GM12874 (cell line): Measurements from ENCODE around the gene LMO4.

Experiments
- TF ChIP-seq, protein P1 (sequence below): IDR thresholded peaks from 2 replicates; pipeline ENCODE4 v1.5.1; 2011; ENCODE audit warnings: low read depth, mild to moderate bottlenecking, control low read depth, low read length, moderate library complexity; ENCODE audit not compliant: insufficient read depth

Gene LMO4

DNA sequence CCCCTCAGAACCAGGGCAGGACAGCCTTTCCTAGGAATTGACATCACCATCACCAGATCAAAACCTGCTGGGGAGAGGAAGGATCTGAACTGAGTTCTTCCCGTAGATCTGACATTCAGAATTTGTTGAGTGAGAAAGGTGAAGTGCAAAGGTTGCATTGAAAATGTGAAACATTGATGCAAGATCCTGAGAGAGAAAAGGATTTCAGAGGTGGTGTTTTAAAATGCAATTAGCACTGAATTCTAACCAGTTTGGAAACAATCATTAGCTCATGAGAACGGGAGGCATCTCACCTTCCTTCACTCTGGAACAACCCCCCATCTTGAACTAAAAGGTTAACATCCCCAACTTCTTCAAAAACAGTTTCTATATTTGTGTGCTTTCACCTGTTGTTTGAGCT lies 20.4 kb downstream of the LMO4 start:
- TF ChIP-seq, protein P1, sequence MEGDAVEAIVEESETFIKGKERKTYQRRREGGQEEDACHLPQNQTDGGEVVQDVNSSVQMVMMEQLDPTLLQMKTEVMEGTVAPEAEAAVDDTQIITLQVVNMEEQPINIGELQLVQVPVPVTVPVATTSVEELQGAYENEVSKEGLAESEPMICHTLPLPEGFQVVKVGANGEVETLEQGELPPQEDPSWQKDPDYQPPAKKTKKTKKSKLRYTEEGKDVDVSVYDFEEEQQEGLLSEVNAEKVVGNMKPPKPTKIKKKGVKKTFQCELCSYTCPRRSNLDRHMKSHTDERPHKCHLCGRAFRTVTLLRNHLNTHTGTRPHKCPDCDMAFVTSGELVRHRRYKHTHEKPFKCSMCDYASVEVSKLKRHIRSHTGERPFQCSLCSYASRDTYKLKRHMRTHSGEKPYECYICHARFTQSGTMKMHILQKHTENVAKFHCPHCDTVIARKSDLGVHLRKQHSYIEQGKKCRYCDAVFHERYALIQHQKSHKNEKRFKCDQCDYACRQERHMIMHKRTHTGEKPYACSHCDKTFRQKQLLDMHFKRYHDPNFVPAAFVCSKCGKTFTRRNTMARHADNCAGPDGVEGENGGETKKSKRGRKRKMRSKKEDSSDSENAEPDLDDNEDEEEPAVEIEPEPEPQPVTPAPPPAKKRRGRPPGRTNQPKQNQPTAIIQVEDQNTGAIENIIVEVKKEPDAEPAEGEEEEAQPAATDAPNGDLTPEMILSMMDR, result no peak

DNA sequence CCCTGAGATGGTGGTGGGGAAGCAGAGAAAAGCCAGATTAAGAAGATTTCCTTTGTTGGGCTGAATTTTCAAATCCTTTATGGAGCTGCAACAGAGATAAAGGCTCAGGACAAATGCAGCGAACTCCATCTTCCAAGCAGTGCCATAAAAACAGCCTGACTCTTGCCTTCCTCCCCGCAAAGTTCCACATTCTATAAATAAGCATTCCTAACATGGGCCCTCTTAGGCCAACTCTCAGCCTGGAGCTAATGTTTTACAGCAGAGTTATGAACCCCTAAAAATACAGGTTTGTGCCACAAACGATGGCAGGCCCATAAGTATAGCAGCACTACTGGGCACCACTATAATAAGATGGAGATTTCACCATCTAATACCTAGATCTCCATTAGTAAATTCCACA lies 27.2 kb downstream of the LMO4 start:
- TF ChIP-seq, protein P1, result no peak

DNA sequence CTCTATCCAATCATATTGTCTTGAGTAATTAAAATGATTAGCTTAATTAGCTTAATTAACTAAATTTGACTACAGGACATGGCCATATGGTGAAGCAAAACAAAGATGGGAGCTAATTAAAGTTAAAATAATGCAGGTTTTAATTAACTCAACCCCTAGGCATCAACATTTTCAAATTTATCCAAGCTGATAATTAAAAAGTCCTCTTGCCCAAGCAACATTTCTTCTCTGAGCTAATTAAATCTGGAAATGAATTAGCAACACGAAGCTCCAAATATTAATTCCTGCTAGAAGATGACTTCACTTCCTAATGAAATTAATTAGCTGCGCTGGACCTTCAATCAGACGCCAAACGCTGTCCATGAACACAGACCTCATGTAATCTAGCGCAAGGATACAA lies 27.9 kb downstream of the LMO4 start:
- TF ChIP-seq, protein P1, result no peak

DNA sequence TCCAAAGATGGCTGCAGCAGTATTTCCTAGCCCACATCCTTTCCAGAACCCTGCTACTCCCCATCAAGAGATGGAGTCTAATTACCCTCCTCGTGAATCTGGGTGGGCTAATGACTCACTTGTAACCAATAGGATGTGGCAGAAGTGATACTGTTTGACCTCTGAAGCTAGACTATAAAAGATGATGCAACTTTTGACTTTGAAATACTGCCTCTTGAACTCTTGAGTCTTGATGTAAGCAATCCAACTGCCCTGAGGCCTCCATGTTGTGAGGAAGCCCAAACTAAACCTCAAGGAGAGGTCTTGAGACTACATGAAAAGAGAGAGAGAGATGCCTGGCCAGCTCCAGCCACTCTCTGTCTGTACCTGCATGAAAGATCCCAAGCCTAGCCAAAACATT lies 29.5 kb downstream of the LMO4 start:
- TF ChIP-seq, protein P1, result no peak

DNA sequence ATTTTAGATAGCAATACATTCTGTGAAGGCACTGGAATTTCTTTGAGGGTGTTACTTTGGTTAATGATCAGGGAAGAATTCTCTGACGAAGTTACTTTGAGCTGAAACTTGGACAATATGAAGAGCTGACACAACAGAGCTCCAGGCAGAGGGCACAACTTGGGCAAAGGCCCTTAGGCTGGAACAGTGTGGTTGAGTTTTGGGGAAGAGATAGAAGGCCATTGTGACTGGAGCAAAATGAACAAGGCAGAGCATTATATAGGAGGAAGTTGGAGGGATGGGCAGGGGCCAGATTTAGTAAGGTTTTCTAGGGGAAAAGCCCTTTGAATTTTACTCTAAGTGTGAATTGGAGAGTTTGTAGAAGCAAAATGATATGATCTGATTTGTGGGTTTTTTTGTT lies 30.9 kb downstream of the LMO4 start:
- TF ChIP-seq, protein P1, result no peak

DNA sequence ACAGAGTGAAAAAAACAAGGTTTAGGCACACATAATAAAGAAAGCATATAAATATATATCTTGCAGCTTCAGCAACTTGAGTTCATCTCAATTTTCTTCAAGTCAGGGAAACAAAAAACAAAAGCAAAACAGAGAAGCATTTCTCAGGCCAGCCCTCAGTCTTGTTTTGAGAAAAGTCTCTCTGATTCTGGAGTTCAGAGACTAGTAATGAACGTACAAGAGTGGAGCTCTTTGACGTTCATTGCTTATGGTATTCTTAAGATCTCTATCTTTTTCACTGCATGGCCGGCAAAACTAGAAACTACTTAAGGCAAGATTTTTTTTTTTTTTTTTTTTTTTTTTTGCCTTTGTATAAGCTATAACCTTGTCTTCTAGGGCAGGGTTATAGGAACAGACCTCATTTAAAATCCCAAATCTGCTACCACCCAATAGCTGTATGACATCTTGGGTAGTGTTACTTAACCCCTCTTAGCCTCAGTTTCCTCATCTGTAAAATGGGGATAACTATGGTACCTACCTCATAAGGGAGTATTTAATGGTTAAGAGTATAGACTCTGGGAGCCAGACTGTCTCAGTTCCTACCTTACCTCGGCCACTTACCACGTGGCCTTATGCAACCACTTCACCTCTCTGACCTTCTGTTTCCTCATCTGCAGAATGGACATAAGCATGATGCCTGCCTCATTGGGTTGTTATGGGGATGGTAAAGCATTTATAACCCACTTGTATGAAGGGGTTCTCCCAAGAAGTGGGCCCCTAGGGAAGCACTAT lies 33.6 kb downstream of the LMO4 start:
- TF ChIP-seq, protein P1, result no peak

DNA sequence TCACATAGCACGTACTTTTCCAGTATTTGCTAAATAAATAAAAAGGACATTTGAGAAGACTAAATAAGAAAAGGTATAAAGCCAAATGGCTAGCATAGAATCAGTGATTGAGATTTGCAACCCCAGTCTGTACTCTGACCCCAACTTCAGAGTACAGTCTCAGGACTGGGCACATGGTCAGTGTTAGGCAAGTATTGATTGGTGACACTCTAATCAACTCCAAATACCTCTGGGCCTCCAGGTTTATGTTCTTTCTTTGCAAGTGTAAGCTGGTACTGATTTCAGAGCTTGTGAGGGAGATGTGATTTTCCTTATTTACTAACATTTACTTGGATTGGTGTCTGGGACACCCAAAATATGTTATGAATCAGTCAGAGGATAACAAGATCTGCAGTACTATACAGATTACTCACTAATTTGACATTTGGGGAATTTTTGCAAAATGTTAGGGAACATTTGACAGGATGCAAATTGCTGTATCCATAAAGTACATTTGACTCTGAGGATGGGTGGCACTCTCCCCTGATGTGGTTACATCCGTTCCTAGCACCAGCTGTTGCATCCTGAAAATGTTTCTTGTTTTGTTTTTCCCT lies 34.2 kb downstream of the LMO4 start:
- TF ChIP-seq, protein P1, result no peak
